ENCODE data around the gene CCNY. TPM values are rescaled to one million over a fixed set of nuclear protein-coding genes. Genes with fewer than 3 reads are reported as not detected.
"Not testable (repeated sequence)": the region's sequence is repeated elsewhere in the genome, so short reads cannot be mapped to it uniquely, and the experiment has no call there.

Gene CCNY
- polyA plus RNA-seq, 3 donors = 101 to 119 (median 117) TPM

- no peak for DNase-seq (ENCODE audit: low read depth in 3 of 3, low spot score in 2 of 3)
Measured at GRCh38 chr10:35506741-35507140, 170.4 kb downstream of the CCNY start.

DNA sequence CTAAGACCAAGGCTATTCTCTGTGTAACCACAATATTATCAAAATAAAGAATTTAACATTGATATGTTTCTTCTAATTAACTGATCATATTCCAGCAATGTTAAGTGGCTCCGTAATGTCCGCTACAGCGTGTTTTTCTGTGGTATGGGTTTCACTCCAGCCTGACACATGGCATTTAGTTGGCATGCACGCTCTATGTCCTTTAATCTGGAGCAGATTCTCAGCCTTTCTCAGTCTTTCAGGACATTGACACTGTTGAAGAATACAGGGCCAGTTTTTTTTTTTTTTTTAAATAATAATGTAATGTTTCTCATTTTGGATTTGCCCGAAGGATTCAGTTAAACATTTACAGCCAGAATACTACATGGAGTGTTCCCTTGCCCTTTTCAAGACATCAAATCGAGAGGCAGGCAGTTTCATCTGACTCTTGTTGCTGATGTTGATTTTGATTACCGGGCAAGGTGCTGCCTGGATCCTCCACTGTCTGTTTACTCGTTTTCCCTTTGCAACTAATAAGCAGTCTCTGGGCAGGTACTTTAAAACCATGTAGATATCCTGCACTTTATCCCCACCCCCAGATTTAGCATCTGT lies 171.3 kb downstream of the CCNY start:
- DNase-seq (ENCODE audit: low read depth in 3 of 3, low spot score in 2 of 3) = no peak

GRCh38 chr10:35508647-35509046 lies 172.3 kb downstream of the CCNY start:
- DNase-seq (ENCODE audit: low read depth in 3 of 3, low spot score in 2 of 3) = no peak

GRCh38 chr10:35510891-35511290 lies 174.6 kb downstream of the CCNY start:
- no peak for DNase-seq (ENCODE audit: low read depth in 3 of 3, low spot score in 2 of 3)

GRCh38 chr10:35511647-35512046 lies 175.3 kb downstream of the CCNY start:
- DNase-seq (ENCODE audit: low read depth in 3 of 3, low spot score in 2 of 3) = no peak

DNA sequence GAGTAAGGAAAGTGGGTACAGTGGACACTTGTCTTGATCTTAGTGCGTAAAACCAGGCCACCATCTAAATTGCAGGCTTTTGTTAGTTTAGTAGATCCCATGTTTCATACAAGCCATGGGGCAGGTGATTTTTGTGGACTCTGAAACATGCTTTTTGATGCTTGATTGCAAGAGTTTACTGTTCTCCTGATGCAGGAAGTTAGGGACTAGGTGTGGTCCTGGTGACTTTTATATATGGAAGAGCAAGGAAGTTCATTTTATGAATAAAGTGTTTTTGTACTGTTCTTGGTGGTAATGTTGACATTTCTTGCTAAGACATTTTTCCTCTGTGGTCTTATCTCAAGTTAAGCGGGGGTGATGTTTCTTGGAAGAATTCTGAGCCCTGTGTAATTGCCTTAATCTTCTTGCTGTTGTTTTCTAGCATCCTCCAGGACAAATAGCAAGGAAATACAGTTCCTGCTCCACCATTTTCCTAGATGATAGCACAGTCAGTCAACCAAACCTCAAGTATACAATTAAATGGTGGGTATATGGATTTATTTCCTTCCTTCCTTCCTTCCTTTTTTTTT lies 179.9 kb downstream of the CCNY start:
- no peak for DNase-seq (ENCODE audit: low read depth in 3 of 3, low spot score in 2 of 3)

DNA sequence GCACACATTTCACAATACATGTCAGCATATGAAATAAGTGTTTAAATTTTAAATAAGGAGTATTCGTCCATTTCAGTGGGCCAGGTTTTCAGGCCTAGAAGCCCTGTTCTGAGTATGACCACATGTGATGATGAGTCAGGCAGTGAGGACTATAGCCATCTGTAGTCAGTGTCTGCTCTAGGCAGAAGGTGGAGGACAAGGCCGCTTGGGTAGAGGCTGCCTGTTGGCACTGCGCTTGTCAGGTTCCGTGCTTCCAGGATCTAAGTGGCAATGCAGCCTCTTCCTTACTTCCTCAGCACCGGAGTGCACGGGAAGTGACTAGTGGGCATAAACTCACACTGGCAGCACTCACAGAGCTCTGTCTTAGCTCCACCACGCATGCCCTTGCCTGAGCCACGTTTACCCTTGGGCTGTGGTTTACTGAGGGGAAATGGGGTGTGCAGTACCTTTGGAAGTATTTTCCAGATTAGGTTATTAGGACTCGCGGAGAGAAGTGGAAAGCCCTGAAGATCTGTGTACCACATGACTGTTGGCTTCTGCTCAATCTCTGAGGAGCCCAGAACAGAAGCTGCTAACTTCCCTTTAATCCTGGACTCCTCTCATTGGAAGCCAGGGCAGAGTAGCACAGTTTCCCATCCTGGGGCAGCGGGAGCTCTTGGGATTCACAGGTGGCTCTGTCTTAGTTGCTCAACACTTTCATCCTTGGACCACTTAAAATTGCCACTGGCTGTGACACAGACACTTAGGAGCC lies 181.3 kb downstream of the CCNY start:
- no peak for DNase-seq (ENCODE audit: low read depth in 3 of 3, low spot score in 2 of 3)

DNA sequence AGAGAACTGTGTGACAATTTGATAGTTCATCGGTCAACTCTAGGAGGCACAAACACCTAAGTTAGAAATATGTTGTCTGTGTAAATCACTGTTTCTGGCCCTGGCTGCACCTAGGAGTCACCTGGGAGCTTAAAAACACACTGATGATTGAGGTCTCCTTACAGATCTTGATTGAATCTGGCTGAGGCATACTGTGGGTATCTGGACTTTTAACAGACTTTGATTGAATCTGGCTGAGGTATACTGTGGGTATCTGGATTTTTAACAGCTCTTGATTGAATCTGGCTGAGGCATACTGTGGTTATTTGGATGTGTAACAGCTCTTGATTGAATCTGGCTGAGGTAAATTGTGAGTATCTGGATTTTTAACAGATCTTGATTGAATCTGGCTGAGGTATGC lies 181.9 kb downstream of the CCNY start:
- not testable (repeated sequence) for DNase-seq (ENCODE audit: low read depth in 3 of 3, low spot score in 2 of 3)

GRCh38 chr10:35520996-35521395 lies 184.7 kb downstream of the CCNY start:
- DNase-seq (ENCODE audit: low read depth in 3 of 3, low spot score in 2 of 3) = no peak

DNA sequence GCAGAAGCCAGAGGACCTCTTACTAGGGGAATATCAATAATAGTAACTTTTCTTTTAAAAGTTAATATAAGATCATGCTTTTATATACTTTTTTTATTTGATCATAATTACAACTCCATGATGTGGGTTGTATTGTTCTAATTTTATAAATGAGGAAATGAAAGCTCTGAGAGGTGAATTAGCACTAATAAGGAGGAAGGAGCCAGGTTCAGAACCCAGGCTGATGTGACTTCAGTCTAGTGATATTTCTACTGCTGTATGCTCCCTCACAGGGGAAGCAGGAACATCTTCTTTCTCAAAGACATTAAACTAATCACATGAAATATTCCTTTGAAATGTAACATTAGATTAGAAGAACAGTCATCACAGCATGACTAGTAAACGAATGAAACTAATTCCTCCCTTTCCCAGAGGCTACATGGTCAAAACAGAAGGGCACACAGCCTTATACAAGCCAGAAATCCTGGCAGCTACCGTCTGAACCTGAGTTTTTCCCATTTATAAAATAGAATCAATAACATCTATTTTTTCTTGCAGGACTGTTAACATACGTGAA lies 187.4 kb downstream of the CCNY start:
- DNase-seq (ENCODE audit: low read depth in 3 of 3, low spot score in 2 of 3) = no peak

DNA sequence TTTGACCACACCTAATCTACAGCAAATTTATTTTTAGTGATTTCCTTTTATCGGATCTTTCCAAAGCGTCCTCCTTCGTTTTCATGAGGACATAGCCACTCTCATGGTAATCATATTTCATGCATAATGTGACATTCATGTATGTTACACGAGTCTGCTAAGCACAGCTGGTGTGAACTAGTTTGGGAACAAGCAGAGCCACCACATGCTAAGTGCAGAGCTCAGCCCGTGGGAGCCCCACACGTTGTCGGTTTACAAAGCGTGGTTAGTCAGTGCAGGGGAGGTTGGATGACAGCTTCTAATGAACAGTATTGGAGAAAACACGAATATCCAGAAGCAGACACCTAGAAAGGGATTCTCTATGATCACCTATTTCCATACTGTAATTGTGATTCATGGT lies 190.4 kb downstream of the CCNY start:
- DNase-seq (ENCODE audit: low read depth in 3 of 3, low spot score in 2 of 3) = no peak

DNA sequence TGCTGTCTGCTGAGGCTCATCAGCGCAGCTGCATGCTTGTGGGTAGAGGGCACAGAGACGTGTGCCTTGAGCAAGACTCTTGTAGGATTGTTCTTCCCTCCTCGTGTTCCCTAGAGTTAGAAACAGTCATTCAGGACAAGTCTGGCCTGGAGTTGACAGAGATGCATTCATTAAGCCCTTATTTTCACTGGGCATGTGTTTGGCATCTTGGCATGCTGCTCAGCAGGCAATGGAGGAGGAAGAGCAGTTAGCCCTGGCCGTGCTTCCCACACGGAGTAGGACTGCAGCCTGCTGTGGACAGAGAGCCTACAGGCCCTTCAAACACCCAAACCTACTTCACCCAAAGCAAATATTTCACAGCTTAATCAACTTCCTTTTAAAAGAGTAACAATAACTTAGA lies 195.8 kb downstream of the CCNY start:
- no peak for DNase-seq (ENCODE audit: low read depth in 3 of 3, low spot score in 2 of 3)

DNA sequence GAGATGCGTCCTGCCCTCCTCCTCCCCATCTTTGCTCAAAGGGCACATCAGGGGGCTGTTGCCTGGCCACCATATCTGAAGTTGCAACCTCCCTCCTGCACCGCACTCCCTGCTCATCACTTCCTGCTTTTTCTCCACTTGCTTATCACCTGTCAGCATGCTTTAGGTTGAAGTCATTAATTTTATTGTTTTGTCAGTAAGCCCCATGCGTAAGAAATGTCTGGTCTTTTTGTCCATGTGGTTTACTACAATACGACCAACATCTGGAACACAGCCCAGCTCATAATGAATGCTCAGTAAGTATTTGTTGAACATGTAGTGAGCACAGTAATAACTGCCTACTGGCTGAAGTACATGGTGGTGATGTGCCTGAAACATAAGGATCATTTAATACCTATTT lies 197.3 kb downstream of the CCNY start:
- DNase-seq (ENCODE audit: low read depth in 3 of 3, low spot score in 2 of 3) = no peak

DNA sequence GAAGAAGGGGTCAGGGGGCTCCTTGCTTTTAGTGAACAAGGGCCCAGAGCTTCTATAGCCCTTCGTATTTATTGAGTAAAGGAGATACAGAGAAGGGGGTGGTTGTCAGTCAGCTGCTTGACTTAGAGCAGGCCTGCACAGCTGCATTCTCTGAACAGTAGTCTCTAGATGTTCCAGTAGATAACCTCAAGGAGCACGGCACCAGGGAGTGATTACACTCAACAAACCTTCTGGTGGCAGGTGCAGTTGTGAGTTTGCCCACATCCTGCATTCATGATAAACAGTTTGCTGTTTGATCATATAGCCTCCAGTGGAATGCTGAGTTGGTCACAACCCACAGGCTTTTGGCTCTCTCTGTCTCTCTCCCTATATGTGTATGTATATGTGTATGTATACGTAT lies 198.8 kb downstream of the CCNY start:
- DNase-seq (ENCODE audit: low read depth in 3 of 3, low spot score in 2 of 3) = no peak

- no peak for DNase-seq (ENCODE audit: low read depth in 3 of 3, low spot score in 2 of 3)
Measured at GRCh38 chr10:35536789-35537188, 200.5 kb downstream of the CCNY start.

- not testable (repeated sequence) for DNase-seq (ENCODE audit: low read depth in 3 of 3, low spot score in 2 of 3)
Measured at GRCh38 chr10:35537925-35538324, 201.6 kb downstream of the CCNY start.

- no peak for DNase-seq (ENCODE audit: low read depth in 3 of 3, low spot score in 2 of 3)
Measured at GRCh38 chr10:35540296-35541164, 204.2 kb downstream of the CCNY start.

GRCh38 chr10:35541720-35542119 lies 205.4 kb downstream of the CCNY start:
- DNase-seq (ENCODE audit: low read depth in 3 of 3, low spot score in 2 of 3) = no peak

- DNase-seq (ENCODE audit: low read depth in 3 of 3, low spot score in 2 of 3) = no peak
Measured at GRCh38 chr10:35542303-35542702, 206.0 kb downstream of the CCNY start.

DNA sequence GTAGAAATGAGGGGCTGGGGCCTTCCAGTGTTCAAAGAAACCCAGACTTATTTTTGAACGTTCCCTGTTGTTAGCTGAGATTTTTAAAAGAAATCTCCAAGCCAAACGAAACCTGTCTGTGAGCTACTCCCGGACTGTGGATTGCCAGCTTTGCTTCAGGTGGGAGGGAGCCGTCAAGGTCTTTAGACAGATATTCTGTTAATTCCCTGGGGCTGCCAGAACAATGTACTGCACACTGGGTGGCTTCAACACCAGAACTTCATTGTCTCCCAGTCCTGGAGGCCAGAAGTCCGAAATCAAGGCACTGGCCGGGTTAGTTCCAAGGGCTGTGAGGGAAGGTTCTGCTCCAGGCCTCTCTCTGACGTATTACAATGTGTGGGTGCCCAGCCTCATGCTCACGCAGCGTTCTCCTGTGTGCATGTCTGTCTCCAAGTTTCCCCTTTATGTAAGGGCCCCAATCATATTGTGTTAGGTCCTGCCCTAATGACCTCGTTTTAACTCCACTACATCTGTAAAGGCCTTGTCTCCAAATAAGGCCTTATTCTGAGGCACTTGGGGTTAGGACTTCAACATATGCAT lies 208.9 kb downstream of the CCNY start:
- DNase-seq (ENCODE audit: low read depth in 3 of 3, low spot score in 2 of 3) = no peak

All from right renal cortex interstitium (tissue), 3 donors.